B cell (primary cell): ENCODE results near the gene KCNIP1. TPM values are rescaled to one million over a fixed set of nuclear protein-coding genes. Genes with fewer than 3 reads are reported as not detected.

Experiments
- ATAC-seq: fragments of 200-7000 bp; cut with Tn5 transposase; one replicate; pipeline ENCODE4 v1.10.0; 2021; ENCODE audit warnings: low read depth, mild to moderate bottlenecking, moderate number of reproducible peaks, moderate library complexity
- CTCF ChIA-PET: fragments of 350-600 bp; sonication (Branson Sonifier 250); formaldehyde crosslinking; loops from one replicate; lab custom pipeline; 2021; ENCODE audit warnings: antibody characterized with exemption, inconsistent platforms; lab: Charles Lee
- POLR2A ChIA-PET: fragments of 350-600 bp; sonication (Branson Sonifier 250); formaldehyde crosslinking; loops from one replicate; lab custom pipeline; 2021; ENCODE audit warnings: antibody characterized with exemption; lab: Charles Lee
- DNase-seq: peaks from one replicate; pipeline ENCODE4 v3.0.0; 2013
- H2AFZ ChIP-seq: 2 replicates; pipeline ENCODE4 v1.6.1; 2012; ENCODE audit warnings: mild to moderate bottlenecking, low read depth, low read length; ENCODE audit not compliant: insufficient read depth, poor library complexity, severe bottlenecking
- H3K27ac ChIP-seq, 2 donors: 1 replicate in 1 of 2; 2 replicates in 1 of 2; pipeline ENCODE4 v1.5.1; 2012 to 2013; ENCODE audit warnings: low read length in 2 of 2, mild to moderate bottlenecking in 2 of 2, moderate library complexity in 1 of 2
- H3K27me3 ChIP-seq, 4 experiments: fragments of 200-600 bp in 1 of 4; sonication (generic) in 1 of 4; replicated peaks in 1 of 4; 1 replicate in 2 of 4; 2 replicates in 2 of 4; pipeline versions ENCODE4 v1.6.1 to v1.7.0; 2013 to 2016; ENCODE audit warnings: low read length in 3 of 4, mild to moderate bottlenecking in 2 of 4, mixed read lengths in 1 of 4, moderate library complexity in 1 of 4; ENCODE audit not compliant: insufficient read depth in 4 of 4, control insufficient read depth in 3 of 4; ENCODE audit errors: control extremely low read depth in 1 of 4
- H3K36me3 ChIP-seq, 2 experiments: replicated peaks in 1 of 2; 1 replicate in 1 of 2; 2 replicates in 1 of 2; pipeline versions ENCODE4 v1.6.1 to v1.7.1; 2013; ENCODE audit warnings: low read length in 1 of 2; ENCODE audit not compliant: insufficient read depth in 2 of 2, control insufficient read depth in 1 of 2; ENCODE audit errors: control extremely low read depth in 1 of 2, extremely low read depth in 1 of 2
- H3K4me1 ChIP-seq, 2 donors: fragments of 200-600 bp in 1 of 2; sonication (generic) in 1 of 2; 1 replicate in 1 of 2; 2 replicates in 1 of 2; pipeline versions ENCODE4 v1.5.1 to v1.6.1; 2013 to 2017; ENCODE audit warnings: low read length in 2 of 2; ENCODE audit not compliant: control insufficient read depth in 2 of 2, insufficient read depth in 2 of 2
- H3K4me2 ChIP-seq: replicated peaks from 2 replicates; pipeline ENCODE3; 2012; ENCODE audit warnings: mild to moderate bottlenecking, low read depth, low read length; ENCODE audit not compliant: poor library complexity, severe bottlenecking
- H3K4me3 ChIP-seq, 5 experiments: fragments of 200-600 bp in 1 of 5; sonication (generic) in 1 of 5; 1 replicate in 3 of 5; 2 replicates in 2 of 5; pipeline versions ENCODE4 v1.5.1 to v1.7.0; 2011 to 2016; ENCODE audit warnings: low read length in 4 of 5, mild to moderate bottlenecking in 4 of 5, low read depth in 2 of 5, control low read depth in 1 of 5, moderate library complexity in 1 of 5; ENCODE audit not compliant: insufficient read depth in 1 of 5; ENCODE audit errors: control extremely low read depth in 1 of 5, extremely low read depth in 1 of 5
- H3K79me2 ChIP-seq: fragments of 200-600 bp; sonication (generic); one replicate; pipeline ENCODE4 v1.6.0; 2016; ENCODE audit warnings: low read length; ENCODE audit not compliant: control insufficient read depth, insufficient read depth
- H3K9ac ChIP-seq: fragments of 200-600 bp; sonication (generic); 2 replicates; pipeline ENCODE4 v1.6.1; 2017; ENCODE audit warnings: mild to moderate bottlenecking, low read length, moderate library complexity
- H3K9me3 ChIP-seq, 3 donors: one replicate each; pipeline versions ENCODE4 v1.6.1 to v1.7.1; 2013; ENCODE audit warnings: low read length in 2 of 3; ENCODE audit not compliant: control insufficient read depth in 2 of 3, insufficient read depth in 1 of 3; ENCODE audit errors: control extremely low read depth in 1 of 3
- H4K20me1 ChIP-seq: 2 replicates; pipeline ENCODE4 v1.6.0; 2012; ENCODE audit warnings: mild to moderate bottlenecking, low read length; ENCODE audit not compliant: insufficient read depth, control insufficient read depth, poor library complexity, severe bottlenecking
- H3K27ac Mint-ChIP-seq: one replicate; pipeline ENCODE4 v1.8.0; 2021; ENCODE audit warnings: mixed read lengths
- H3K27me3 Mint-ChIP-seq: one replicate; pipeline ENCODE4 v1.8.0; 2021; ENCODE audit warnings: mixed read lengths
- H3K4me1 Mint-ChIP-seq: one replicate; pipeline ENCODE4 v1.8.0; 2021; ENCODE audit warnings: mixed read lengths
- H3K4me3 Mint-ChIP-seq: one replicate; pipeline ENCODE4 v1.8.0; 2021; ENCODE audit warnings: mixed read lengths
- H3K9me3 Mint-ChIP-seq: one replicate; pipeline ENCODE4 v1.8.0; 2022; ENCODE audit warnings: mixed read lengths; ENCODE audit not compliant: insufficient read depth
- EZH2 ChIP-seq: IDR thresholded peaks from 2 replicates; pipeline ENCODE4 v1.6.1; 2012; ENCODE audit warnings: borderline replicate concordance, low read depth, mild to moderate bottlenecking, moderate library complexity, low read length; ENCODE audit not compliant: insufficient read depth, poor library complexity, severe bottlenecking
- WGBS: methylation state at CpG from one replicate; pipeline ENCODE4 v1.1.5; 2013; ENCODE audit warnings: missing lambda C conversion rate; ENCODE audit not compliant: insufficient coverage; 5-methylcytosine and 5-hydroxymethylcytosine counted together
- intact Hi-C: fragments of 100-400 bp; cut with micrococcal nuclease; formaldehyde crosslinking; loops from one replicate; pipeline ENCODE4 v1.10.0; 2022
- polyA plus RNA-seq: library from polyadenylated mRNA; depleted of rRNA; stranded (reverse); fragments of >200 nt; gene quantifications from 2 replicates; pipeline ENCODE4 v1.2.3, GENCODE V29; 2012
- total RNA-seq, 2 donors: library from RNA; stranded (reverse); fragments of 120-200 nt in 1 of 2; gene quantifications; 1 replicate in 1 of 2; 2 replicates in 1 of 2; pipeline versions ENCODE4 v1.2.3 to v1.2.4, GENCODE V29; 2013 to 2022
- TF ChIP-seq, protein P1 (sequence below): fragments of 200-600 bp; IDR thresholded peaks from one replicate; pipeline ENCODE4 v1.8.0; 2022; ENCODE audit warnings: antibody characterized with exemption, mild to moderate bottlenecking

KCNIP1 gene
- total and polyA plus RNA-seq, 2 donors (not counting 1 experiment from before 2014, with no cell fraction given): not detected

DNA sequence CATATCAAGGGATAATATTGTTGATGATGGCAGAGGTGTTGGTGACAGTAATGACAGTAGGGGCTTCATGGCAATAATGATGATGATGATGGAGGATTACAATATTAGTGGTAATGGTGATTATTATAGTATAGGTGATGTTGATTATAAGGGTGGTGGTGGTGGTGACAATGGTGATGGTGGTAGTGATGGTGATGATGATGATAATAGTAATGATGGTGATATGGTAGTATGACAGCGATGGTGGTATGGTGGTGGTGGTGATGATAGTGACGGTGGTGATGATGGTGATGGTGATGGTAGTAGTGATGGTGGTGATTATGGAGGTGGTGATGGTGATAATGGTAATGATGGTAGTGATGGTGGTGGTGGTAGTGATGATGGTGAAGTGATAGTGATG lies 13.6 kb downstream of the KCNIP1 start:
- intact Hi-C loops: no loop called here
- CTCF ChIA-PET: interaction anchor here (0.6 kb wide), 1 partner anchor 32 kb away, joined by 3 read pairs; no protein-coding TSS in a partner anchor

DNA sequence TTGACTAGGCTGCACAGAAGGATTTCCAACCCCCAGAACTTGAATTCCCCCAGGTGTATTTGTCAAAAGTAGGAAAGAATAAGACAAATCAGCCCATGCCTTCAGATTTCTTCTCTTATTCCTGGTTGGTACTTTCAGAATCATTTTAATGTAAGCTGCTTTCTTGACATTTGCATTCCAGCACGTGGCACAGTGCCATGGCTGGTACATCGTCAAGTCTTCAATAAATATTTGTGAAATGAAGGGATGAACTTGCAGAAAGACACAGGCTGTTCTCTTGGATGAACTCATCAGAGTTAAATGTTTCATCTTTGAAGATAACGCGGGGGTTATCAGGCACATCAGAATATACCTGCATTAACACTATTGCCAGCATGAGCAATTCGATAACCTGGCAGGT lies 14.5 kb downstream of the KCNIP1 start:
- no peaks in the 10 kb centered on the region for H3K9me3 Mint-ChIP-seq
- peaks cover 3% of the 10 kb centered on the region for H3K27me3 Mint-ChIP-seq
- no peak overlapping the region for H3K4me2 ChIP-seq
- H3K79me2 ChIP-seq: no peaks in the 10 kb centered on the region
- no peak overlapping the region for H3K27ac Mint-ChIP-seq
- TF ChIP-seq, protein P1, sequence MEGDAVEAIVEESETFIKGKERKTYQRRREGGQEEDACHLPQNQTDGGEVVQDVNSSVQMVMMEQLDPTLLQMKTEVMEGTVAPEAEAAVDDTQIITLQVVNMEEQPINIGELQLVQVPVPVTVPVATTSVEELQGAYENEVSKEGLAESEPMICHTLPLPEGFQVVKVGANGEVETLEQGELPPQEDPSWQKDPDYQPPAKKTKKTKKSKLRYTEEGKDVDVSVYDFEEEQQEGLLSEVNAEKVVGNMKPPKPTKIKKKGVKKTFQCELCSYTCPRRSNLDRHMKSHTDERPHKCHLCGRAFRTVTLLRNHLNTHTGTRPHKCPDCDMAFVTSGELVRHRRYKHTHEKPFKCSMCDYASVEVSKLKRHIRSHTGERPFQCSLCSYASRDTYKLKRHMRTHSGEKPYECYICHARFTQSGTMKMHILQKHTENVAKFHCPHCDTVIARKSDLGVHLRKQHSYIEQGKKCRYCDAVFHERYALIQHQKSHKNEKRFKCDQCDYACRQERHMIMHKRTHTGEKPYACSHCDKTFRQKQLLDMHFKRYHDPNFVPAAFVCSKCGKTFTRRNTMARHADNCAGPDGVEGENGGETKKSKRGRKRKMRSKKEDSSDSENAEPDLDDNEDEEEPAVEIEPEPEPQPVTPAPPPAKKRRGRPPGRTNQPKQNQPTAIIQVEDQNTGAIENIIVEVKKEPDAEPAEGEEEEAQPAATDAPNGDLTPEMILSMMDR: no peak
- TF ChIP-seq EZH2: no peak
- no peak overlapping the region for H3K9ac ChIP-seq
- H3K4me1 ChIP-seq: no peaks in the 10 kb centered on the region
- peaks cover 0 to 9% (median 0%) of the 10 kb centered on the region in 3 donors for H3K9me3 ChIP-seq
- intact Hi-C loops: no loop called here
- ATAC-seq (no peak), DNase-seq (no peak)
- H3K4me3 ChIP-seq: no peak overlapping the region
- H3K36me3 ChIP-seq: no peaks in the 10 kb centered on the region
- no peak overlapping the region for H2AFZ ChIP-seq
- ChIA-PET CTCF (no interaction called here), POLR2A (no interaction called here)
- 92% methylated on average over 4 of the region's 5 CpGs for WGBS
- H3K4me1 Mint-ChIP-seq: no peaks in the 10 kb centered on the region
- no peak overlapping the region for H3K27ac ChIP-seq
- H3K27me3 ChIP-seq: no peaks in the 10 kb centered on the region
- H3K4me3 Mint-ChIP-seq: no peak overlapping the region
- no peaks in the 10 kb centered on the region for H4K20me1 ChIP-seq

More for the DNA sequence above, 13.6 kb downstream of the KCNIP1 start:
- Histone ChIP-seq H3K4me1 (no peaks in the 10 kb centered on the region), H3K9ac (no peak overlapping the region), H3K4me2 (no peak overlapping the region), H3K79me2 (no peaks in the 10 kb centered on the region), H2AFZ (no peak overlapping the region), H3K9me3 (peaks cover 0 to 8% (median 0%) of the 10 kb centered on the region in 3 donors), H3K36me3 (no peaks in the 10 kb centered on the region), H3K27me3 (no peaks in the 10 kb centered on the region), H3K4me3 (no peak overlapping the region), H4K20me1 (no peaks in the 10 kb centered on the region), H3K27ac (no peak overlapping the region)
- no peak for DNase-seq
- no peak overlapping the region for H3K27ac Mint-ChIP-seq
- H3K9me3 Mint-ChIP-seq: no peaks in the 10 kb centered on the region
- ATAC-seq: no peak
- TF ChIP-seq EZH2: no peak
- TF ChIP-seq, protein P1: no peak
- no peaks in the 10 kb centered on the region for H3K4me1 Mint-ChIP-seq
- 100% methylated on average over 2 of the region's 2 CpGs for WGBS
- H3K4me3 Mint-ChIP-seq: no peak overlapping the region
- H3K27me3 Mint-ChIP-seq: peaks cover 3% of the 10 kb centered on the region
- POLR2A ChIA-PET: no interaction called here
